ENCODE results near the gene HSPA1L. TPM values are rescaled to one million over a fixed set of nuclear protein-coding genes. Genes with fewer than 3 reads are reported as not detected.

HSPA1L gene
- total RNA-seq, 1 experiment from 2014 or later, result 1.1 TPM

DNA sequence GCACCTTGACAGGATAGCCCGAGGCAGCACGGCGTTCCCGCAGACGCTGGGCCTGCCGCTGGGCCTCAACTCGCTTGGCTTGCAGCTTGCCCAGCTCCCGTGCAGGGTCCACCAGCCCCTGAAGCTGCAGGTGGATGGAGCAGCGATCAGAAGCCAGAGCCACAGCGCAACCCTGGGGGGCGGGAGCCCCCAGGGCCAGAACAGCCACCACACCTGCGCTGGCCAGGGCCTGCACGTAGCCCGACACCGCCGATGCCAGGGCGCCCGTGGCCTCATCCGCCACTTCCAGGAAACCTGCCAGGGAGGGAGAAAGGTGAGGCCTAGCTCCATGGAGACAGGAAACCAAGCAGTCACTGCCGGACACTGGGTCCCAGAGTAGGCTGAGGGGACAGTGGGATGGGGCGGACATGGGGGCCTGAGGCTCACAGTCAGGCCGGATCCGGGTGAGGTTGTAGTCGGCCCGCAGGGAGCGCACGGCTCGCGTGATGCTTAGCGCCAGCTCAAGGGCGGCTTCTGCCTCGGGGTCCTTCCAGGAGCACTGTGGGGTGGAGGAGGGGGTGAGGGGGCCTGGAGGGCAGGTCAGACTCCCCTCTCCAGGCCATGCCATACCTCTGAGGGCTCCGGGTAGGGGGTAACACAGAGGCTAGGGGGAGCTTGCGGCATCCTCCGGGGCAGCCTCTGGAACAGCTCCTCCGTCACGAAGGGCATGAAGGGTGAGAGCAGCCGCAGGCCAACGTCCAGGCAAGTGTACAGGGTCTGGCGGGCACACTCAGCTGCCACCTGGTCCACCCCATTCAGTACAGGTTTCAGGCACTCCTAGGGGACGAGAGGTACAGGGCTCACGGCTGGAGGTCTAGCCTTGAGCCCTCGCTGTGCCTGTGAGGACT is 35.8 kb downstream of the HSPA1L start:
- no peak overlapping the region for H3K27ac ChIP-seq (ENCODE audit: low read depth, low read length, poor library complexity, severe bottlenecking)
- H3K27me3 ChIP-seq (replicated peaks; ENCODE audit: insufficient read depth, low read depth, low read length, poor library complexity), result no peaks in the 10 kb centered on the region
- peaks cover 11% of the 10 kb centered on the region for H3K4me1 ChIP-seq (ENCODE audit: insufficient read depth, low read length, poor library complexity, severe bottlenecking)
- no peaks in the 10 kb centered on the region for H3K9me3 ChIP-seq (ENCODE audit: low read depth, low read length, poor library complexity, severe bottlenecking)
- ChIA-PET POLR2A (ENCODE audit: low non-redundant PET) (no interaction called here), CTCF (no interaction called here)
- H3K4me3 ChIP-seq (ENCODE audit: low read depth, low read length, poor library complexity, severe bottlenecking), result no peak overlapping the region
- H3K36me3 ChIP-seq (ENCODE audit: insufficient read depth, low read length, poor library complexity, severe bottlenecking), result peaks cover 58% of the 10 kb centered on the region
- intact Hi-C loops (cut with micrococcal nuclease; ENCODE audit: unreplicated experiment), result no loop called here
- no TSS peak for BruUV-seq (replicated peaks)
- DNase-seq (ENCODE audit: low spot score), result no peak
- TF ChIP-seq EZH2 (IDR thresholded peaks at IDR 0.05; ENCODE audit: borderline replicate concordance, low read depth, low read length, poor library complexity, severe bottlenecking), result no peak
- TF ChIP-seq, protein P1, sequence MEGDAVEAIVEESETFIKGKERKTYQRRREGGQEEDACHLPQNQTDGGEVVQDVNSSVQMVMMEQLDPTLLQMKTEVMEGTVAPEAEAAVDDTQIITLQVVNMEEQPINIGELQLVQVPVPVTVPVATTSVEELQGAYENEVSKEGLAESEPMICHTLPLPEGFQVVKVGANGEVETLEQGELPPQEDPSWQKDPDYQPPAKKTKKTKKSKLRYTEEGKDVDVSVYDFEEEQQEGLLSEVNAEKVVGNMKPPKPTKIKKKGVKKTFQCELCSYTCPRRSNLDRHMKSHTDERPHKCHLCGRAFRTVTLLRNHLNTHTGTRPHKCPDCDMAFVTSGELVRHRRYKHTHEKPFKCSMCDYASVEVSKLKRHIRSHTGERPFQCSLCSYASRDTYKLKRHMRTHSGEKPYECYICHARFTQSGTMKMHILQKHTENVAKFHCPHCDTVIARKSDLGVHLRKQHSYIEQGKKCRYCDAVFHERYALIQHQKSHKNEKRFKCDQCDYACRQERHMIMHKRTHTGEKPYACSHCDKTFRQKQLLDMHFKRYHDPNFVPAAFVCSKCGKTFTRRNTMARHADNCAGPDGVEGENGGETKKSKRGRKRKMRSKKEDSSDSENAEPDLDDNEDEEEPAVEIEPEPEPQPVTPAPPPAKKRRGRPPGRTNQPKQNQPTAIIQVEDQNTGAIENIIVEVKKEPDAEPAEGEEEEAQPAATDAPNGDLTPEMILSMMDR (conservative IDR thresholded peaks at IDR 0.05; ENCODE audit: low read depth, low read length), result no peak

DNA sequence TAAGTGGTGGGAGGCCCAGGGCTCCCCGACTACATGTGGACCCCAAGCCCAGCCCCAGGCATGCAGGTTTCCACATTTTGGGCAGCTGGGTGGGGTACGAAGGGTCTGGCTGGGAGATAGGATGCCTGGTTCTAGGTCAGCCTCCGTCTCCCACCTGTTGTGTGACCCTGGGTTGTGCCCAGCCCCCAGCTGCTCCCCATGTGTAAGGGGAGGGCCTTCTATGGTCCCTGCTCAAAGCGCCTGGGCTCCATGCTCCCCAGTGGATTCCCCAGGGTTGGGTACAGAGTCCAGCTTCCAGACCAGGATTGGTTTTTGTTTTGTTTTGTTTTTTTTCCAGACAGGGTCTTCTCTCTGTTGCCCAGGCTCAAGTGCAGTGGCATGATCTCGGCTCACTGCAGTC is 36.9 kb downstream of the HSPA1L start:
- H3K9me3 ChIP-seq (ENCODE audit: low read depth, low read length, poor library complexity, severe bottlenecking), result no peaks in the 10 kb centered on the region
- H3K27me3 ChIP-seq (replicated peaks; ENCODE audit: insufficient read depth, low read depth, low read length, poor library complexity), result no peaks in the 10 kb centered on the region
- no peak overlapping the region for H3K4me3 ChIP-seq (ENCODE audit: low read depth, low read length, poor library complexity, severe bottlenecking)
- DNase-seq (ENCODE audit: low spot score), result no peak
- H3K27ac ChIP-seq (ENCODE audit: low read depth, low read length, poor library complexity, severe bottlenecking), result no peak overlapping the region
- peaks cover 52% of the 10 kb centered on the region for H3K36me3 ChIP-seq (ENCODE audit: insufficient read depth, low read length, poor library complexity, severe bottlenecking)
- ChIA-PET CTCF (interaction anchor here (0.6 kb wide), 1 partner anchor 64 kb away, joined by 3 read pairs; no protein-coding TSS in a partner anchor), POLR2A (ENCODE audit: low non-redundant PET) (no interaction called here)
- TF ChIP-seq, protein P1 (conservative IDR thresholded peaks at IDR 0.05; ENCODE audit: low read depth, low read length), result no peak
- no peak for TF ChIP-seq EZH2 (IDR thresholded peaks at IDR 0.05; ENCODE audit: borderline replicate concordance, low read depth, low read length, poor library complexity, severe bottlenecking)
- intact Hi-C loops (cut with micrococcal nuclease; ENCODE audit: unreplicated experiment), result no loop called here
- H3K4me1 ChIP-seq (ENCODE audit: insufficient read depth, low read length, poor library complexity, severe bottlenecking), result peaks cover 11% of the 10 kb centered on the region
- no TSS peak for BruUV-seq (replicated peaks)

DNA sequence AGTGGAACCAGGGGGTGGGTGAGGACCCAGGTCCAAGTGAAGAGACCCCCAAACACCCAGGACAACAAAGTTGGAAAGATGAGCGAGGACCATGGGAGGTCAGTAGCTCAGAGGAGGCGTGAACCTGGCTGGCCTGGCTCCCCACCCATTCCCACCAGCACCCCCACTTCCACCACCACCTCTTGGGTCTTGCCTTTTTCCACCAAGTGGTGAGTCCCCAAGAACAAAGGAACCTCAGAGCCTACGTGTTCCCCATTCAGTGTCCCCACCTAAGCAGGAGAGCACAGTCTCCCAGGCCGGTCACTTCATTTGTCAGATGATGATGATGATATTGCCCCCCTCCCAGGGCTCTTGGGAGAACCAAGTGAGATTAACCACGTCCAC is 37.4 kb downstream of the HSPA1L start:
- Histone ChIP-seq H3K27ac (ENCODE audit: low read depth, low read length, poor library complexity, severe bottlenecking) (no peak overlapping the region), H3K9me3 (ENCODE audit: low read depth, low read length, poor library complexity, severe bottlenecking) (no peaks in the 10 kb centered on the region), H3K4me1 (ENCODE audit: insufficient read depth, low read length, poor library complexity, severe bottlenecking) (peaks cover 11% of the 10 kb centered on the region), H3K27me3 (replicated peaks; ENCODE audit: insufficient read depth, low read depth, low read length, poor library complexity) (no peaks in the 10 kb centered on the region), H3K36me3 (ENCODE audit: insufficient read depth, low read length, poor library complexity, severe bottlenecking) (peaks cover 48% of the 10 kb centered on the region), H3K4me3 (ENCODE audit: low read depth, low read length, poor library complexity, severe bottlenecking) (no peak overlapping the region)
- no peak for TF ChIP-seq EZH2 (IDR thresholded peaks at IDR 0.05; ENCODE audit: borderline replicate concordance, low read depth, low read length, poor library complexity, severe bottlenecking)
- TF ChIP-seq, protein P1 (conservative IDR thresholded peaks at IDR 0.05; ENCODE audit: low read depth, low read length), result no peak
- DNase-seq (ENCODE audit: low spot score), result no peak
- BruUV-seq (replicated peaks), result no TSS peak
- CTCF ChIA-PET, result interaction anchor here (0.6 kb wide), 1 partner anchor 64 kb away, joined by 3 read pairs; no protein-coding TSS in a partner anchor
- intact Hi-C loops (cut with micrococcal nuclease; ENCODE audit: unreplicated experiment), result no loop called here
- POLR2A ChIA-PET (ENCODE audit: low non-redundant PET), result no interaction called here
